Measurements from ENCODE around the gene MRPL23. TPM values are rescaled to one million over a fixed set of nuclear protein-coding genes. Genes with fewer than 3 reads are reported as not detected.

MRPL23 gene
- total and polyA plus RNA-seq, 2 donors (not counting 3 experiments of a cell fraction or from before 2014, with no cell fraction given), result 72.7 to 222 TPM

DNA sequence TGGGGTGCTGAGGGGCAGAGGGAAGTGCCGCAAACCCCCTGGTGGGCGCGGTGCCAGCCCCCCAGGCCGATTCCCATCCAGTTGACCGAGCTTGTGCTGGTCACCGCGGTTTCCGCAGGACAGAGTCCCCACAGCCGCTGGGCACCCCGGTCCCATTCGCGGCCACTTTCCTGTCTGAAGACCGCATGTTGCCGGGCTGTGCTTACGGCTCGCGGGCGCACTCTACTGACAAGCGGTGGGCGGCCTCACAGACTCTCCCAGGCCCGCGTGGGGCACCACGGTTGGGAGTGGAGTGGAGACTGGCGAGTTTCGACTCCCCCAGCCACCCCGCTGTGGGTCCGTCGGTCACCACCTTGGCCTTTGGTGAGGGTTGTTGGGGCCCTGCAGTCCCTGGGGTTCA, 51.2 kb downstream of the MRPL23 start:
- no peaks in the 10 kb centered on the region for H3K79me2 ChIP-seq (ENCODE audit: control insufficient read depth, insufficient read depth, low read length)
- FAIRE-seq (no peak), DNase-seq (ENCODE audit: low read depth, low spot score) (no peak)
- ChIA-PET CTCF (interaction anchor here (1.4 to 1.9 kb wide), 2 partner anchors 116 to 346 kb away, joined by 5 to 16 read pairs; no protein-coding TSS in a partner anchor), POLR2A (no interaction called here)
- no peak overlapping the region for H2AFZ ChIP-seq (ENCODE audit: low read depth, low read length)
- no peaks in the 10 kb centered on the region for H3K4me1 ChIP-seq (ENCODE audit: control insufficient read depth, extremely low read depth, insufficient read depth, low read length)
- H3K9me3 ChIP-seq (replicated peaks; ENCODE audit: control insufficient read depth, insufficient read depth, low read length), result no peaks in the 10 kb centered on the region
- no peak overlapping the region for H3K4me3 ChIP-seq (replicated peaks in 1 of 3; ENCODE audit: insufficient read depth in 1 of 3, low read depth in 1 of 3, low read length in 3 of 3)
- no peaks in the 10 kb centered on the region for H3K36me3 ChIP-seq (ENCODE audit: control insufficient read depth in 2 of 2, extremely low read depth in 1 of 2, insufficient read depth in 2 of 2, low read length in 2 of 2)
- no peak overlapping the region for H3K9ac ChIP-seq (replicated peaks; ENCODE audit: extremely low read depth, insufficient read depth, low read length)
- TF ChIP-seq GATA2 (IDR thresholded peaks at IDR 0.05; ENCODE audit: insufficient read depth, insufficient read length, low read depth, low read length) (no peak), FOS (IDR thresholded peaks at IDR 0.05; ENCODE audit: borderline replicate concordance, insufficient read depth, low read length) (no peak), POLR2A (IDR thresholded peaks at IDR 0.05; ENCODE audit: low read depth, low read length) (no peak), JUN (IDR thresholded peaks at IDR 0.05; ENCODE audit: borderline replicate concordance, insufficient read depth, insufficient read length, low read depth) (no peak), EZH2 (IDR thresholded peaks at IDR 0.05; ENCODE audit: borderline replicate concordance, low read depth, low read length, severe bottlenecking) (no peak)
- TF ChIP-seq, protein P1, sequence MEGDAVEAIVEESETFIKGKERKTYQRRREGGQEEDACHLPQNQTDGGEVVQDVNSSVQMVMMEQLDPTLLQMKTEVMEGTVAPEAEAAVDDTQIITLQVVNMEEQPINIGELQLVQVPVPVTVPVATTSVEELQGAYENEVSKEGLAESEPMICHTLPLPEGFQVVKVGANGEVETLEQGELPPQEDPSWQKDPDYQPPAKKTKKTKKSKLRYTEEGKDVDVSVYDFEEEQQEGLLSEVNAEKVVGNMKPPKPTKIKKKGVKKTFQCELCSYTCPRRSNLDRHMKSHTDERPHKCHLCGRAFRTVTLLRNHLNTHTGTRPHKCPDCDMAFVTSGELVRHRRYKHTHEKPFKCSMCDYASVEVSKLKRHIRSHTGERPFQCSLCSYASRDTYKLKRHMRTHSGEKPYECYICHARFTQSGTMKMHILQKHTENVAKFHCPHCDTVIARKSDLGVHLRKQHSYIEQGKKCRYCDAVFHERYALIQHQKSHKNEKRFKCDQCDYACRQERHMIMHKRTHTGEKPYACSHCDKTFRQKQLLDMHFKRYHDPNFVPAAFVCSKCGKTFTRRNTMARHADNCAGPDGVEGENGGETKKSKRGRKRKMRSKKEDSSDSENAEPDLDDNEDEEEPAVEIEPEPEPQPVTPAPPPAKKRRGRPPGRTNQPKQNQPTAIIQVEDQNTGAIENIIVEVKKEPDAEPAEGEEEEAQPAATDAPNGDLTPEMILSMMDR (IDR thresholded peaks at IDR 0.05; ENCODE audit: extremely low read depth in 1 of 2, insufficient read depth in 1 of 2, low read depth in 1 of 2, low read length in 2 of 2), result no peak
- H3K27ac ChIP-seq (ENCODE audit: insufficient read depth, low read depth, low read length), result no peak overlapping the region
- no peaks in the 10 kb centered on the region for H4K20me1 ChIP-seq (replicated peaks; ENCODE audit: control insufficient read depth, extremely low read depth, insufficient read depth, low read length)
- no peaks in the 10 kb centered on the region for H3K27me3 ChIP-seq (ENCODE audit: control insufficient read depth in 2 of 2, insufficient read depth in 2 of 2, low read length in 2 of 2)
- dilution Hi-C loops (cut with MboI; ENCODE audit: extremely low pct_ligation_motif_present, low sequenced_read_pairs) (no loop called here), intact Hi-C loops (cut with micrococcal nuclease) (no loop called here)
- H3K4me2 ChIP-seq (ENCODE audit: insufficient read depth, low read length), result no peak overlapping the region
- BruUV-seq (replicated peaks), result no TSS peak
- H3K9me1 ChIP-seq (replicated peaks; ENCODE audit: control insufficient read depth, extremely low read depth, insufficient read depth, low read length), result no peaks in the 10 kb centered on the region

- no peaks in the 10 kb centered on the region for H3K9me3 ChIP-seq (replicated peaks; ENCODE audit: control insufficient read depth, insufficient read depth, low read length)
- no peak overlapping the region for H2AFZ ChIP-seq (ENCODE audit: low read depth, low read length)
- no TSS peak for BruUV-seq (replicated peaks)
- no peaks in the 10 kb centered on the region for H4K20me1 ChIP-seq (replicated peaks; ENCODE audit: control insufficient read depth, extremely low read depth, insufficient read depth, low read length)
- H3K4me3 ChIP-seq (replicated peaks in 1 of 3; ENCODE audit: insufficient read depth in 1 of 3, low read depth in 1 of 3, low read length in 3 of 3), result no peak overlapping the region
- intact Hi-C loops (cut with micrococcal nuclease), result no loop called here
- no peaks in the 10 kb centered on the region for H3K4me1 ChIP-seq (ENCODE audit: control insufficient read depth, extremely low read depth, insufficient read depth, low read length)
- no peaks in the 10 kb centered on the region for H3K36me3 ChIP-seq (ENCODE audit: control insufficient read depth in 2 of 2, extremely low read depth in 1 of 2, insufficient read depth in 2 of 2, low read length in 2 of 2)
- H3K79me2 ChIP-seq (ENCODE audit: control insufficient read depth, insufficient read depth, low read length), result no peaks in the 10 kb centered on the region
- FAIRE-seq (peak; percentile 67), DNase-seq (ENCODE audit: low read depth, low spot score) (no peak)
- ChIA-PET CTCF (interaction anchor here (1.2 to 4.8 kb wide), 4 partner anchors 116 to 345 kb away, joined by 12 to 126 read pairs (median 62); no protein-coding TSS in a partner anchor), POLR2A (no interaction called here)
- dilution Hi-C loops (cut with MboI; ENCODE audit: extremely low pct_ligation_motif_present, low sequenced_read_pairs), result no loop called here
- no peak overlapping the region for H3K9ac ChIP-seq (replicated peaks; ENCODE audit: extremely low read depth, insufficient read depth, low read length)
- H3K9me1 ChIP-seq (replicated peaks; ENCODE audit: control insufficient read depth, extremely low read depth, insufficient read depth, low read length), result no peaks in the 10 kb centered on the region
- H3K27me3 ChIP-seq (ENCODE audit: control insufficient read depth in 2 of 2, insufficient read depth in 2 of 2, low read length in 2 of 2), result no peaks in the 10 kb centered on the region
- no peak overlapping the region for H3K4me2 ChIP-seq (ENCODE audit: insufficient read depth, low read length)
- TF ChIP-seq, protein P1 (IDR thresholded peaks at IDR 0.05; ENCODE audit: extremely low read depth in 1 of 2, insufficient read depth in 1 of 2, low read depth in 1 of 2, low read length in 2 of 2), result no peak
- TF ChIP-seq EZH2 (IDR thresholded peaks at IDR 0.05; ENCODE audit: borderline replicate concordance, low read depth, low read length, severe bottlenecking) (no peak), FOS (IDR thresholded peaks at IDR 0.05; ENCODE audit: borderline replicate concordance, insufficient read depth, low read length) (no peak), GATA2 (IDR thresholded peaks at IDR 0.05; ENCODE audit: insufficient read depth, insufficient read length, low read depth, low read length) (no peak), POLR2A (IDR thresholded peaks at IDR 0.05; ENCODE audit: low read depth, low read length) (no peak), MYC (IDR thresholded peaks at IDR 0.05; ENCODE audit: low read depth, low read length) (no peak), MAX (IDR thresholded peaks at IDR 0.05; ENCODE audit: insufficient read depth, insufficient read length) (no peak), POLR2AphosphoS5 (IDR thresholded peaks at IDR 0.05; ENCODE audit: insufficient read depth, low read depth, low read length) (no peak), JUN (IDR thresholded peaks at IDR 0.05; ENCODE audit: borderline replicate concordance, insufficient read depth, insufficient read length, low read depth) (no peak)
- no peak overlapping the region for H3K27ac ChIP-seq (ENCODE audit: insufficient read depth, low read depth, low read length)
Measured at GRCh38 chr11:1998861-1999260, 51.7 kb downstream of the MRPL23 start.
